Measurements from ENCODE around the gene TNS3. TPM values are rescaled to one million over a fixed set of nuclear protein-coding genes. Genes with fewer than 3 reads are reported as not detected.
A peak's percentile ranks its signal among the peaks of the same experiment; 100 is the strongest.

The TNS3 gene
- polyA plus RNA-seq, 1 donor, result 66.7 TPM

GRCh38 chr7:47520406-47520805, 61.5 kb downstream of the TNS3 start:
- WGBS (ENCODE audit: insufficient coverage, low lambda C conversion rate), result no CpG with 5 or more reads among the region's 8 CpGs
- H3K9me3 ChIP-seq (ENCODE audit: control insufficient read depth, low read depth, low read length), result no peaks in the 10 kb centered on the region
- DNase-seq, result no peak
- H3K4me1 ChIP-seq (ENCODE audit: control insufficient read depth, insufficient read depth, low read length), result peaks cover 10% of the 10 kb centered on the region
- peaks cover 83% of the 10 kb centered on the region for H3K36me3 ChIP-seq (ENCODE audit: control insufficient read depth, insufficient read depth, low read length)
- H3K27ac ChIP-seq (ENCODE audit: low read length), result no peak overlapping the region
- no peaks in the 10 kb centered on the region for H3K27me3 ChIP-seq (ENCODE audit: control insufficient read depth, insufficient read depth, low read length)
- no peak overlapping the region for H3K4me3 ChIP-seq (ENCODE audit: low read length)

GRCh38 chr7:47518827-47519226, 63.1 kb downstream of the TNS3 start:
- no peaks in the 10 kb centered on the region for H3K9me3 ChIP-seq (ENCODE audit: control insufficient read depth, low read depth, low read length)
- peaks cover 13% of the 10 kb centered on the region for H3K4me1 ChIP-seq (ENCODE audit: control insufficient read depth, insufficient read depth, low read length)
- peak; percentile 68 to 84 for DNase-seq
- peak overlapping the region; percentile 34 for H3K27ac ChIP-seq (ENCODE audit: low read length)
- peaks cover 71% of the 10 kb centered on the region for H3K36me3 ChIP-seq (ENCODE audit: control insufficient read depth, insufficient read depth, low read length)
- H3K27me3 ChIP-seq (ENCODE audit: control insufficient read depth, insufficient read depth, low read length), result no peaks in the 10 kb centered on the region
- no peak overlapping the region for H3K4me3 ChIP-seq (ENCODE audit: low read length)
- no CpG with 5 or more reads among the region's 7 CpGs for WGBS (ENCODE audit: insufficient coverage, low lambda C conversion rate)

DNA sequence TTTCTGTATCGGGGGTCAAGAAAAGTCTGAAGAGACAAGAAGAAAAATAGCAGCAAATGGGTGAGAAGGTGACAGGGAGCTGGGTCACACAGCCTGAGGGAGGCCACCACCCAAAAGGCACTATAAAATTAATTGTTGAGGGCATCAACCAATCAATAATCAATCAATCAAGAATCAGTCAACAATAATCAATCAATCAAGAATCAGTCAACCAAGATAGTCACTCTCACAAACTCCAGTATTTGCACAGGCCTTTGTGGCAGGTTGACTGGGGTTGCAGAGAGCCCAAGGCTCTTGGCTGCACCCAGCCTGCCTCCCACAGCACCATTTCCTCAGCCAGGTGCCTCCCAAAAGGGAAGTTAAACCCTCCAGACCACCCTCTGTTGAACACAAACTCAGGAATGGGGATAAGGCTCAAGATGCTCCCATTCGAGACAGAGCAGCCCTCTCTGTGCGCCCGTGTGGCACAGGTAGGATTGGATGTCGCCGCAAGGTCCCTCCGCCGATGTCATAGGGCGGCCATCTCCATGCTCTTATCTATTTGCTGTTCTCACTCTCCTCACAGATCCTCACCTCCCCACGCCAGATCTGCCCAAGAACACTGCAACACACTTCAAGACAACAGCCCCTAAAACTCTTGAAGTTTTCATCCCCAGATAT, 64.0 kb downstream of the TNS3 start:
- Histone ChIP-seq H3K4me3 (ENCODE audit: low read length) (no peak overlapping the region), H3K36me3 (ENCODE audit: control insufficient read depth, insufficient read depth, low read length) (peaks cover 62% of the 10 kb centered on the region), H3K9me3 (ENCODE audit: control insufficient read depth, low read depth, low read length) (no peaks in the 10 kb centered on the region), H3K27ac (ENCODE audit: low read length) (peak overlapping the region; percentile 34), H3K4me1 (ENCODE audit: control insufficient read depth, insufficient read depth, low read length) (peaks cover 13% of the 10 kb centered on the region), H3K27me3 (ENCODE audit: control insufficient read depth, insufficient read depth, low read length) (no peaks in the 10 kb centered on the region)
- 100% methylated on average over 1 of the region's 10 CpGs for WGBS (ENCODE audit: insufficient coverage, low lambda C conversion rate)
- no peak for DNase-seq

DNA sequence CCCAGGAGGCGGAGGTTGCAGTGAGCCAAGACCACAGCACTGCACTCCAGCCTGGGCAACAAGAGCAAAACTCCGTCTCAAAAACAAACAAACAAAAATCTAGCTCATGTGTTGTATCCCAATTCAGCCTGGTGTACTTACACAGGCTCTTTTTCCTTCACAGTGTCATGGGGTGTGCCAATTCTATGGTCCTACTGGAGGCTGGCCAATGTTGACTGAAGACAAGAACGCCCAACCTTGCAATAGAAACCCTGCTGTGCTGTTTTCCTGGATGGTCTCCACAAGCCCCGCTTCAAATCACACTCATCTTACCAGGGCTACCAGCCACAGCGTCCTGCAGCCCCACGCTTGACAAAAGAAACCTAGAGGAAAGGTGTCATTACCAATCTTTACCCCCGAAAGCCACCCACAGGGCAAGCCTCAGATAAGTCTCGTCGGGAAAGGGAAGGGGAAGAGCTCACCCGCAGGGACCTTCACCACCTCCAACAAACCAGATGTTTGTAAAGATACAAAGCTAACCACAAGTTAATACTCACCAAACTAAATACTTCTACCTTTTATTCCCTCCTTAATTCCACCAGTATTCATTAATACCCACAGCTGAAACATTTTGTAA, 64.8 kb downstream of the TNS3 start:
- no CpG with 5 or more reads among the region's 10 CpGs for WGBS (ENCODE audit: insufficient coverage, low lambda C conversion rate)
- Histone ChIP-seq H3K27ac (ENCODE audit: low read length) (no peak overlapping the region), H3K4me3 (ENCODE audit: low read length) (no peak overlapping the region), H3K9me3 (ENCODE audit: control insufficient read depth, low read depth, low read length) (no peaks in the 10 kb centered on the region), H3K36me3 (ENCODE audit: control insufficient read depth, insufficient read depth, low read length) (peaks cover 56% of the 10 kb centered on the region), H3K27me3 (ENCODE audit: control insufficient read depth, insufficient read depth, low read length) (no peaks in the 10 kb centered on the region), H3K4me1 (ENCODE audit: control insufficient read depth, insufficient read depth, low read length) (peaks cover 15% of the 10 kb centered on the region)
- no peak for DNase-seq

- H3K4me1 ChIP-seq (ENCODE audit: control insufficient read depth, insufficient read depth, low read length), result peaks cover 19% of the 10 kb centered on the region
- DNase-seq, result no peak
- no CpG with 5 or more reads among the region's 6 CpGs for WGBS (ENCODE audit: insufficient coverage, low lambda C conversion rate)
- H3K36me3 ChIP-seq (ENCODE audit: control insufficient read depth, insufficient read depth, low read length), result peaks cover 55% of the 10 kb centered on the region
- no peaks in the 10 kb centered on the region for H3K27me3 ChIP-seq (ENCODE audit: control insufficient read depth, insufficient read depth, low read length)
- no peaks in the 10 kb centered on the region for H3K9me3 ChIP-seq (ENCODE audit: control insufficient read depth, low read depth, low read length)
- no peak overlapping the region for H3K4me3 ChIP-seq (ENCODE audit: low read length)
- H3K27ac ChIP-seq (ENCODE audit: low read length), result no peak overlapping the region
These were observed 65.5 kb downstream of the TNS3 start for GRCh38 chr7:47516386-47516785.

DNA sequence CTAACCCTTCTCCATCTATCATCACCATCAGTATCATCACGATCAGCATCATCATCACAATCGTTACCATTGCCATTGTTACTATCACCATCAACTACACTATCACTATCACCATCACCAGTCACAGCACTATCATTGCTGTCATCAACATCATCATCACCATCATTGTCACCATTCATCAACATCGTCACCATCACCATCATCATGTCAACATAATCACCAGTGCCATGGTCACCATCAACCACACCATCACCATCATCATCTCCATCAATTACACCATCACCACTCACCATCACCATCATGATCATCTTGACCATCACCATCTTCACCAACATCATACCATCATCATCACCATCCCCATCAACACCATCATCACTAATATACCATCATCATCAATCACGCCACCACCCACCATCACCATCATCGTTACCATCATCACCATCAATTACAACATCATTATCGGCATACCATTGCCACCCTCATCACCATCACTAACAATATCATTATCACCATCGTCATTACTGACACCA, 66.5 kb downstream of the TNS3 start:
- DNase-seq, result no peak
- no peak overlapping the region for H3K27ac ChIP-seq (ENCODE audit: low read length)
- H3K9me3 ChIP-seq (ENCODE audit: control insufficient read depth, low read depth, low read length), result no peaks in the 10 kb centered on the region
- peaks cover 19% of the 10 kb centered on the region for H3K4me1 ChIP-seq (ENCODE audit: control insufficient read depth, insufficient read depth, low read length)
- H3K4me3 ChIP-seq (ENCODE audit: low read length), result no peak overlapping the region
- no peaks in the 10 kb centered on the region for H3K27me3 ChIP-seq (ENCODE audit: control insufficient read depth, insufficient read depth, low read length)
- WGBS (ENCODE audit: insufficient coverage, low lambda C conversion rate), result 96% methylated on average over 3 of the region's 7 CpGs
- H3K36me3 ChIP-seq (ENCODE audit: control insufficient read depth, insufficient read depth, low read length), result peaks cover 45% of the 10 kb centered on the region

- no CpG with 5 or more reads among the region's 3 CpGs for WGBS (ENCODE audit: insufficient coverage, low lambda C conversion rate)
- H3K36me3 ChIP-seq (ENCODE audit: control insufficient read depth, insufficient read depth, low read length), result peaks cover 44% of the 10 kb centered on the region
- no peak for DNase-seq
- no peaks in the 10 kb centered on the region for H3K27me3 ChIP-seq (ENCODE audit: control insufficient read depth, insufficient read depth, low read length)
- H3K4me3 ChIP-seq (ENCODE audit: low read length), result no peak overlapping the region
- H3K9me3 ChIP-seq (ENCODE audit: control insufficient read depth, low read depth, low read length), result no peaks in the 10 kb centered on the region
- peaks cover 19% of the 10 kb centered on the region for H3K4me1 ChIP-seq (ENCODE audit: control insufficient read depth, insufficient read depth, low read length)
- no peak overlapping the region for H3K27ac ChIP-seq (ENCODE audit: low read length)
These were observed 67.1 kb downstream of the TNS3 start for GRCh38 chr7:47514818-47515217.

GRCh38 chr7:47514367-47514766, 67.5 kb downstream of the TNS3 start:
- no peak overlapping the region for H3K4me3 ChIP-seq (ENCODE audit: low read length)
- peaks cover 16% of the 10 kb centered on the region for H3K4me1 ChIP-seq (ENCODE audit: control insufficient read depth, insufficient read depth, low read length)
- no peak overlapping the region for H3K27ac ChIP-seq (ENCODE audit: low read length)
- H3K27me3 ChIP-seq (ENCODE audit: control insufficient read depth, insufficient read depth, low read length), result no peaks in the 10 kb centered on the region
- DNase-seq, result no peak
- H3K36me3 ChIP-seq (ENCODE audit: control insufficient read depth, insufficient read depth, low read length), result peaks cover 46% of the 10 kb centered on the region
- H3K9me3 ChIP-seq (ENCODE audit: control insufficient read depth, low read depth, low read length), result no peaks in the 10 kb centered on the region
- 100% methylated on average over 1 of the region's 4 CpGs for WGBS (ENCODE audit: insufficient coverage, low lambda C conversion rate)

GRCh38 chr7:47513741-47514241, 68.1 kb downstream of the TNS3 start:
- Histone ChIP-seq H3K4me3 (ENCODE audit: low read length) (no peak overlapping the region), H3K27me3 (ENCODE audit: control insufficient read depth, insufficient read depth, low read length) (no peaks in the 10 kb centered on the region), H3K4me1 (ENCODE audit: control insufficient read depth, insufficient read depth, low read length) (peaks cover 13% of the 10 kb centered on the region), H3K36me3 (ENCODE audit: control insufficient read depth, insufficient read depth, low read length) (peaks cover 46% of the 10 kb centered on the region), H3K9me3 (ENCODE audit: control insufficient read depth, low read depth, low read length) (peaks cover under 1% of the 10 kb centered on the region), H3K27ac (ENCODE audit: low read length) (peak overlapping the region; percentile 9)
- peak in 1 of 2 donors; percentile 23 for DNase-seq
- WGBS (ENCODE audit: insufficient coverage, low lambda C conversion rate), result no CpG with 5 or more reads among the region's 12 CpGs

- WGBS (ENCODE audit: insufficient coverage, low lambda C conversion rate), result 80% methylated on average over 1 of the region's 5 CpGs
- H3K27me3 ChIP-seq (ENCODE audit: control insufficient read depth, insufficient read depth, low read length), result no peaks in the 10 kb centered on the region
These were observed 69.3 kb downstream of the TNS3 start for GRCh38 chr7:47512481-47513176.

More at GRCh38 chr7:47512481-47513176, 69.3 kb downstream of the TNS3 start:
- H3K4me1 ChIP-seq (ENCODE audit: control insufficient read depth, insufficient read depth, low read length), result peaks cover 20% of the 10 kb centered on the region
- peaks cover 44% of the 10 kb centered on the region for H3K36me3 ChIP-seq (ENCODE audit: control insufficient read depth, insufficient read depth, low read length)
- H3K4me3 ChIP-seq (ENCODE audit: low read length), result no peak overlapping the region
- H3K9me3 ChIP-seq (ENCODE audit: control insufficient read depth, low read depth, low read length), result peaks cover 3% of the 10 kb centered on the region
- H3K27ac ChIP-seq (ENCODE audit: low read length), result no peak overlapping the region
- no peak for DNase-seq

All from large intestine (tissue), 3 donors.